IPS-NIHi7 (cell line): ENCODE data around the gene ERFE.

Experiments
- DNase-seq: peaks from one replicate; pipeline ENCODE4 v3.0.0; 2012; ENCODE audit warnings: mixed read lengths; ENCODE audit errors: extremely low spot score

Gene ERFE

GRCh38 chr2:238155051-238155760, 3.6 kb upstream of the ERFE start:
- DNase-seq: no peak

- no peak for DNase-seq
Measured at GRCh38 chr2:238155761-238156694, 2.7 kb upstream of the ERFE start.

- no peak for DNase-seq
Measured at GRCh38 chr2:238157506-238158017, 1.2 kb upstream of the ERFE start.

GRCh38 chr2:238158018-238158508, 707 bp upstream of the ERFE start:
- DNase-seq: no peak

GRCh38 chr2:238159071-238159539, 335 bp downstream of the ERFE start:
- no peak for DNase-seq

GRCh38 chr2:238159661-238160205, 963 bp downstream of the ERFE start:
- DNase-seq: no peak

- DNase-seq: no peak
Measured at GRCh38 chr2:238160206-238161129, 1.7 kb downstream of the ERFE start.

- DNase-seq: no peak
Measured at GRCh38 chr2:238161291-238162051, 2.7 kb downstream of the ERFE start.

GRCh38 chr2:238162251-238162845, 3.6 kb downstream of the ERFE start:
- DNase-seq: no peak

GRCh38 chr2:238162846-238163441, 4.2 kb downstream of the ERFE start:
- DNase-seq: no peak

- no peak for DNase-seq
Measured at GRCh38 chr2:238163481-238164198, 4.9 kb downstream of the ERFE start.

- no peak for DNase-seq
Measured at GRCh38 chr2:238164906-238165287, 6.1 kb downstream of the ERFE start.

- no peak for DNase-seq
Measured at GRCh38 chr2:238165288-238165921, 6.6 kb downstream of the ERFE start.

- DNase-seq: no peak
Measured at GRCh38 chr2:238166391-238167343, 7.9 kb downstream of the ERFE start.

GRCh38 chr2:238167344-238167715, 8.6 kb downstream of the ERFE start:
- DNase-seq: no peak

- DNase-seq: no peak
Measured at GRCh38 chr2:238167761-238168160, 9.0 kb downstream of the ERFE start.
